Esophagus muscularis mucosa (tissue), 4 donors: ENCODE measurements around the gene CHRDL1.

Experiments
- EP300 ChIP-seq: sonication (generic); formaldehyde crosslinking; IDR thresholded peaks from one replicate; pipeline ENCODE4 v1.6.1; 2017; ENCODE audit warnings: antibody characterized with exemption
- POLR2A ChIP-seq: fragments of 450-650 bp; IDR thresholded peaks from one replicate; pipeline ENCODE4 v1.6.1; 2017; ENCODE audit warnings: antibody characterized with exemption, moderate library complexity, mild to moderate bottlenecking, low read depth
- POLR2AphosphoS5 ChIP-seq, 2 donors: sonication (generic); formaldehyde crosslinking; IDR thresholded peaks; one replicate each; pipeline ENCODE4 v1.6.1; 2017; ENCODE audit warnings: antibody characterized with exemption in 2 of 2
- TF ChIP-seq, protein P1 (sequence below), 3 experiments: fragments of 200-600 bp in 2 of 3; fragments of 450-650 bp in 1 of 3; sonication (generic) in 2 of 3; IDR thresholded peaks; one replicate each; pipeline ENCODE4 v1.5.1; 2017 to 2019; ENCODE audit warnings: antibody characterized with exemption in 3 of 3, mild to moderate bottlenecking in 2 of 3, moderate library complexity in 1 of 3

DNA sequence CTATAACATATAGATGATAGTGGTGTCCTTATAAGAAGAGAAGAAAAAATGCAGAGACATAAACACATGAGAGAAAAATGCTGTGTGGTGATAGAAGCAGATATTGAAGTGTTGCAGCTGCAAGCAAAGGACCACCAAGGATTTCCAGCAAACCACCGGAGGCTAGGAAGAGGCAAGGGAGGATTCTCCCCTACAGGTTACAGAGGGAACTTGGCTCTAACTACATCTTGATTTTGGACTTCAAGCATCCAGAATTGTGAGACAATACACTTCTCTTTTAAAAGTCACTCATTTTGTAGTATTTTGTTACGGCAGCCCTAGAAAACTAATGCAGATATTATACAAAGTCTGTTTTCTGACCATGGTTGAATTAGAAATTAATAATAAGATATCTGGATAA lies 30.4 kb upstream of the CHRDL1 start:
- TF ChIP-seq, protein P1, sequence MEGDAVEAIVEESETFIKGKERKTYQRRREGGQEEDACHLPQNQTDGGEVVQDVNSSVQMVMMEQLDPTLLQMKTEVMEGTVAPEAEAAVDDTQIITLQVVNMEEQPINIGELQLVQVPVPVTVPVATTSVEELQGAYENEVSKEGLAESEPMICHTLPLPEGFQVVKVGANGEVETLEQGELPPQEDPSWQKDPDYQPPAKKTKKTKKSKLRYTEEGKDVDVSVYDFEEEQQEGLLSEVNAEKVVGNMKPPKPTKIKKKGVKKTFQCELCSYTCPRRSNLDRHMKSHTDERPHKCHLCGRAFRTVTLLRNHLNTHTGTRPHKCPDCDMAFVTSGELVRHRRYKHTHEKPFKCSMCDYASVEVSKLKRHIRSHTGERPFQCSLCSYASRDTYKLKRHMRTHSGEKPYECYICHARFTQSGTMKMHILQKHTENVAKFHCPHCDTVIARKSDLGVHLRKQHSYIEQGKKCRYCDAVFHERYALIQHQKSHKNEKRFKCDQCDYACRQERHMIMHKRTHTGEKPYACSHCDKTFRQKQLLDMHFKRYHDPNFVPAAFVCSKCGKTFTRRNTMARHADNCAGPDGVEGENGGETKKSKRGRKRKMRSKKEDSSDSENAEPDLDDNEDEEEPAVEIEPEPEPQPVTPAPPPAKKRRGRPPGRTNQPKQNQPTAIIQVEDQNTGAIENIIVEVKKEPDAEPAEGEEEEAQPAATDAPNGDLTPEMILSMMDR (IDR thresholded peaks at IDR 0.05): no peak
- TF ChIP-seq POLR2A: no peak
- no peak for TF ChIP-seq POLR2AphosphoS5 (IDR thresholded peaks at IDR 0.05)
- no peak for TF ChIP-seq EP300
